H1 (cell line): ENCODE measurements around the gene ATP5F1E. TPM values are rescaled to one million over a fixed set of nuclear protein-coding genes. Genes with fewer than 3 reads are reported as not detected.

Source experiments
- BCL11A ChIP-seq, 2 experiments: IDR thresholded peaks; one replicate each; pipeline ENCODE4 v1.6.1; 2011; ENCODE audit warnings: low read depth in 2 of 2, low read length in 2 of 2, mild to moderate bottlenecking in 2 of 2
- polyA plus RNA-seq, 7 experiments: library from polyadenylated mRNA; depleted of rRNA in 3 of 7; stranded (reverse) in 5 of 7; unstranded in 2 of 7; fragments of >200 nt in 5 of 7; fragments of 200-250 nt in 2 of 7; gene quantifications; 1 replicate in 5 of 7; 2 replicates in 1 of 7; 4 replicates in 1 of 7; pipeline versions ENCODE4 v1.2.1 to v1.2.3, GENCODE V29; 2011 to 2013; ENCODE audit warnings: missing spikeins in 2 of 7, mixed read lengths in 2 of 7
- total RNA-seq: library from RNA; stranded (reverse); fragmentation: NEBNext Ultra II Directional; extraction: Animal tissue kit (Norgen Biotek cat#: 25700); gene quantifications from 2 replicates; pipeline ENCODE4 v1.2.1, GENCODE V29; 2021

Gene ATP5F1E
- total and polyA plus RNA-seq, 2 of the 8 experiments (the other 6 are each of a cell fraction or from before 2014, with no cell fraction given), result 15.7 to 47.8 TPM

DNA sequence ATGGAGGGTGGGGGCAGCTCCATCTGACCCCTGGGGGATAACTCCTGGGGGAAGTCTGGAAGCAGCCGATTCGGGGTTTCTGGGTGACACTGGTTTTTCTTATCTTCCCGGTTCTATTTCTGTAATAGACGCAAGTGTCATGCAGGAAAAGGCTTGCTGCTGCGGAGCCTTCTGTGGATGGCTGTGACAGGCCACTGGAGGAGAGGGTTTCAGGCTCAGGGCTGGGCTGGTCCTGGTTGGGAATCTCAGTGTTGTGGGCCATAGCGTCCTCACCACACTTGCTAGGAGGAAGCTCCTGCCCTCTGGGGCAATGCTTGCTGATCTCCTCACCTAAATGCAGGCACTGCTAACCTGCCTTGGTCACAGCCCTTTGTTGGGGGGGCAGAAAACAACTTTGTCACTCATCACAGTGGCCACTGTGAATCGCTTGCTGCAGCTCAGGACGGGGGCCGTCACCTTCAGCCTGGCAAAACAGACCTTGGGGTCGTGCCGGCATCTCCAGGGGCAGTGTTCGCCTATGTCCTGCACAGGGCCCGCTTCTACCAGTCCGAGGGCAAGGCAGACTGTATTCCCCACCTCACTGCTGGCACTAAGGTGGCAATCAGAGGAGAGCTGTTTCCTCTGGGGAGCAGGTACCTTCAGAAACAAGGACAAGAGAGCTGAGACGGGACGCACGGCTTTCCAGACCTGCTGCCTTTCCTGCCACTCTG lies 17.3 kb downstream of the ATP5F1E start (continued):
- no peak for TF ChIP-seq BCL11A (IDR thresholded peaks at IDR 0.05; ENCODE audit: low read depth in 2 of 2, low read length in 2 of 2)
- TF ChIP-seq, all 59 proteins: peak for 0
